Skeletal muscle tissue (tissue), 4 donors: Measurements from ENCODE around the gene SLC25A21. TPM values are rescaled to one million over a fixed set of nuclear protein-coding genes. Genes with fewer than 3 reads are reported as not detected.
"Not testable (repeated sequence)": the region's sequence is repeated elsewhere in the genome, so short reads cannot be mapped to it uniquely, and the experiment has no call there.

ENCODE experiments used
- H3K27ac ChIP-seq: one replicate; pipeline ENCODE4 v1.7.0; 2013; ENCODE audit warnings: mild to moderate bottlenecking, low read depth, low read length, inconsistent platforms
- H3K27me3 ChIP-seq, 3 donors: one replicate each; pipeline ENCODE4 v1.7.0; 2013; ENCODE audit warnings: low read length in 3 of 3; ENCODE audit not compliant: control insufficient read depth in 3 of 3, insufficient read depth in 3 of 3
- H3K36me3 ChIP-seq, 3 donors: one replicate each; pipeline ENCODE4 v1.7.0; 2013; ENCODE audit warnings: low read length in 3 of 3; ENCODE audit not compliant: control insufficient read depth in 3 of 3, insufficient read depth in 3 of 3
- H3K4me1 ChIP-seq, 3 donors: one replicate each; pipeline ENCODE4 v1.7.0; 2013; ENCODE audit warnings: low read length in 3 of 3, mild to moderate bottlenecking in 3 of 3; ENCODE audit not compliant: control insufficient read depth in 3 of 3, insufficient read depth in 3 of 3
- H3K4me3 ChIP-seq, 3 donors: one replicate each; pipeline ENCODE4 v1.7.0; 2013; ENCODE audit warnings: low read length in 3 of 3
- H3K9ac ChIP-seq, 3 donors: one replicate each; pipeline ENCODE4 v1.7.0; 2013; ENCODE audit warnings: low read length in 3 of 3, mild to moderate bottlenecking in 3 of 3, moderate library complexity in 2 of 3, low read depth in 1 of 3
- H3K9me3 ChIP-seq, 3 donors: one replicate each; pipeline ENCODE4 v1.7.0; 2013; ENCODE audit warnings: low read length in 3 of 3; ENCODE audit not compliant: control insufficient read depth in 3 of 3
- total RNA-seq: library from RNA; depleted of rRNA; stranded (reverse); fragments of >200 nt; gene quantifications from one replicate; pipeline ENCODE4 v1.2.3, GENCODE V29; 2014
- donor health status: Osteomylitis.

SLC25A21 gene
- total RNA-seq, 1 donor from 2014 or later, result 2.1 TPM

- Histone ChIP-seq H3K27me3 (no peaks in the 10 kb centered on the region), H3K4me3 (no peak overlapping the region), H3K4me1 (no peaks in the 10 kb centered on the region), H3K9ac (no peak overlapping the region), H3K27ac (no peak overlapping the region), H3K9me3 (no peaks in the 10 kb centered on the region), H3K36me3 (no peaks in the 10 kb centered on the region)
These were observed 90.5 kb downstream of the SLC25A21 start for GRCh38 chr14:37081856-37082255.

- no peak overlapping the region for H3K4me3 ChIP-seq
- H3K27me3 ChIP-seq, result no peaks in the 10 kb centered on the region
- H3K9ac ChIP-seq, result no peak overlapping the region
- no peaks in the 10 kb centered on the region for H3K9me3 ChIP-seq
- H3K27ac ChIP-seq, result no peak overlapping the region
- H3K36me3 ChIP-seq, result no peaks in the 10 kb centered on the region
- no peaks in the 10 kb centered on the region for H3K4me1 ChIP-seq
These were observed 91.2 kb downstream of the SLC25A21 start for GRCh38 chr14:37081218-37081617.

GRCh38 chr14:37078131-37078530 is 94.3 kb downstream of the SLC25A21 start:
- Histone ChIP-seq H3K27ac (no peak overlapping the region), H3K27me3 (no peaks in the 10 kb centered on the region), H3K36me3 (no peaks in the 10 kb centered on the region), H3K4me1 (no peaks in the 10 kb centered on the region), H3K9me3 (no peaks in the 10 kb centered on the region), H3K9ac (no peak overlapping the region), H3K4me3 (no peak overlapping the region)

GRCh38 chr14:37074320-37074719 is 98.1 kb downstream of the SLC25A21 start:
- H3K9ac ChIP-seq, H3K4me1 ChIP-seq, H3K27me3 ChIP-seq, H3K9me3 ChIP-seq, H3K4me3 ChIP-seq, H3K36me3 ChIP-seq, H3K27ac ChIP-seq: not testable (repeated sequence)

- no peaks in the 10 kb centered on the region for H3K9me3 ChIP-seq
- no peaks in the 10 kb centered on the region for H3K27me3 ChIP-seq
- no peak overlapping the region for H3K27ac ChIP-seq
- no peak overlapping the region for H3K4me3 ChIP-seq
- no peaks in the 10 kb centered on the region for H3K36me3 ChIP-seq
- H3K9ac ChIP-seq, result no peak overlapping the region
- no peaks in the 10 kb centered on the region for H3K4me1 ChIP-seq
These were observed 108.8 kb downstream of the SLC25A21 start for GRCh38 chr14:37063467-37064240.

- H3K27ac ChIP-seq, result no peak overlapping the region
- H3K36me3 ChIP-seq, result no peaks in the 10 kb centered on the region
- no peak overlapping the region for H3K9ac ChIP-seq
- H3K4me1 ChIP-seq, result no peaks in the 10 kb centered on the region
- H3K4me3 ChIP-seq, result no peak overlapping the region
- no peaks in the 10 kb centered on the region for H3K27me3 ChIP-seq
- no peaks in the 10 kb centered on the region for H3K9me3 ChIP-seq
These were observed 110.1 kb downstream of the SLC25A21 start for GRCh38 chr14:37062191-37062803.

GRCh38 chr14:37061697-37062096 is 110.7 kb downstream of the SLC25A21 start:
- Histone ChIP-seq H3K27ac (no peak overlapping the region), H3K27me3 (no peaks in the 10 kb centered on the region), H3K9ac (no peak overlapping the region), H3K9me3 (no peaks in the 10 kb centered on the region), H3K4me3 (no peak overlapping the region), H3K36me3 (no peaks in the 10 kb centered on the region), H3K4me1 (no peaks in the 10 kb centered on the region)

GRCh38 chr14:37060496-37061260 is 111.7 kb downstream of the SLC25A21 start:
- Histone ChIP-seq H3K4me3 (no peak overlapping the region), H3K27ac (no peak overlapping the region), H3K27me3 (no peaks in the 10 kb centered on the region), H3K36me3 (no peaks in the 10 kb centered on the region), H3K9me3 (no peaks in the 10 kb centered on the region), H3K4me1 (no peaks in the 10 kb centered on the region), H3K9ac (no peak overlapping the region)

GRCh38 chr14:37057776-37058175 is 114.6 kb downstream of the SLC25A21 start:
- H3K9ac ChIP-seq, result no peak overlapping the region
- H3K9me3 ChIP-seq, result peaks cover 0 to 4% (median 0%) of the 10 kb centered on the region in 3 donors
- no peaks in the 10 kb centered on the region for H3K27me3 ChIP-seq
- H3K27ac ChIP-seq, result no peak overlapping the region
- no peaks in the 10 kb centered on the region for H3K36me3 ChIP-seq
- no peak overlapping the region for H3K4me3 ChIP-seq
- no peaks in the 10 kb centered on the region for H3K4me1 ChIP-seq

GRCh38 chr14:37056473-37056872 is 115.9 kb downstream of the SLC25A21 start:
- Histone ChIP-seq H3K4me3 (no peak overlapping the region), H3K9ac (no peak overlapping the region), H3K27ac (no peak overlapping the region), H3K4me1 (no peaks in the 10 kb centered on the region), H3K27me3 (no peaks in the 10 kb centered on the region), H3K9me3 (peaks cover 0 to 4% (median 0%) of the 10 kb centered on the region in 3 donors), H3K36me3 (no peaks in the 10 kb centered on the region)
